ENCODE measurements around the gene CHGA.

- TF ChIP-seq POLR2A (IDR thresholded peaks at IDR 0.05) (no peak), POLR2AphosphoS5 (IDR thresholded peaks at IDR 0.05) (no peak)
These were observed 8.8 kb upstream of the CHGA start for GRCh38 chr14:92914087-92914656.

Data from prostate gland (tissue), 1 donor.